Measurements from ENCODE around the gene ARHGAP9.
"Not testable (repeated sequence)": the region's sequence is repeated elsewhere in the genome, so short reads cannot be mapped to it uniquely, and the experiment has no call there.

The ARHGAP9 gene

DNA sequence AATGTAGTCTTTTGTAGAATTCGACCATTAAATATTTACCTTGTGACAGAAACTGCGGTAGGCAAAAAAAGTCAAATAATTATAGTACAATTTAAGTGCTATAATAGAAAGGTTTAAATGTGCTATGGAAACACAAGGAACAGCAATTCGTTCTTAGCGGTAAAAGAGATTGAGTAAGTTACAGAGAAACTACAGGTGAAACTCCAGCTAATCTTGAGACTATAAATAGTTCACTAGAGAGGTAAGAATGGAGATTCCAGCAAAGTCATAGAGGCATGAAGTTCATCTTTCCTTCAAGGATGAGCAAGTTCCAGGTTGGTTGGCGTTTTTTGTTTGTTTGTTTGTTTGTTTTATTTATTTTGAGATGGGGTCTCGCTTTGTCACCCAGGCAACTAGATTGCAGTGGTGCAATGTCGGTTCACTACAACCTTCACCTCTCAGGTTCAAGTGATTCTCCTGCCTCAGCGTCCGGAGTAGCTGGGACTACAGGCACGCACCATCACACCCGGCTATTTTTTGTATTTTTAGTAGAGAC, 47.9 kb downstream of the ARHGAP9 start:
- TF ChIP-seq CTCF (IDR thresholded peaks at IDR 0.05; ENCODE audit: extremely low read depth, missing control alignments): no peak
- DNase-seq (ENCODE audit: low spot score): no peak

- TF ChIP-seq CTCF (IDR thresholded peaks at IDR 0.05; ENCODE audit: extremely low read depth, missing control alignments): no peak
- peak; percentile 98 for DNase-seq (ENCODE audit: low spot score)
Measured at GRCh38 chr12:57430931-57431566, 48.6 kb downstream of the ARHGAP9 start, which contains the start of gene R3HDM2. TSS of gene R3HDM2 (minus strand) at chr12:57431043. CDS start at chr12:57310428, 120,615 bp downstream.

DNA sequence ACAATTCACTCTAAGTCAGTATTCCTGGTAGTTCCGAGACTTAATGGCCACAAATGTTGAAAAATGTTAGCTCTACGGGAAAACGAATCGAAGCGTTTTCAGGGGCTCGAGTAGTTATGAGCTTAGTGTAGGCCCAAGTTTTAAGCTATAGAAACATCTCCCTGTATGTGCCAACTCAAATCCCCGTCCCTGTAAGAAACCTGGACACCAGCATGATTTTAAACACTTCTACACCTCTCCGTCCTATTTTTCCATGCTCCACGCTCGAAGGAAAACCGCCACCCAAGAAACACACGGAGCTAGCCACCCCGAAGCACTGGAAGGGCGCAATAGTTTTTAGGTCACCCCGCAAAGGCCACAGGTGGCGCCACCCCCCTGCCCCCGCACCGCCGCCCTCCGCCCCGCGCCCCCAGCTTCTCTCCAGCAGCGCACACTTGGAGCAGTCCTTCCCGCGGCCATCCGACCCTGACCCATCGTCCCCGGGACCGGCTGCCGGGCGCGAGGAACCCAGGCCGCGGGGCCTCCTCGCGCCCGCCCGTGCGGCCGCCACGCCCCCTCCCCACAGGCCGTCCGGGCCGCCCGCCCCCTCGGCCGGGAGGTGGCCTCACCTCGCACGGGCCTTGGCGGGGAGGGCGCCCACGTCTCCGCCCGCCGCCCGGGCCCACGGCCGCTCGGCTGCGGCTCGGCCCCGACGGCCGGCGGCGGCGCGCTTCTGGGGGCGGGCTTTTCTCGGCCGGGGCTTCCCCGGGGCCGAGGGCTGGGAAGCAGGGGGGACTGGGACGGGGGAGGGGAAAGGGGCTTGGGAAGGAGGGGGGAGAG, 49.3 kb downstream of the ARHGAP9 start:
- no peak for TF ChIP-seq CTCF (IDR thresholded peaks at IDR 0.05; ENCODE audit: extremely low read depth, missing control alignments)
- peak; percentile 93 for DNase-seq (ENCODE audit: low spot score)

DNA sequence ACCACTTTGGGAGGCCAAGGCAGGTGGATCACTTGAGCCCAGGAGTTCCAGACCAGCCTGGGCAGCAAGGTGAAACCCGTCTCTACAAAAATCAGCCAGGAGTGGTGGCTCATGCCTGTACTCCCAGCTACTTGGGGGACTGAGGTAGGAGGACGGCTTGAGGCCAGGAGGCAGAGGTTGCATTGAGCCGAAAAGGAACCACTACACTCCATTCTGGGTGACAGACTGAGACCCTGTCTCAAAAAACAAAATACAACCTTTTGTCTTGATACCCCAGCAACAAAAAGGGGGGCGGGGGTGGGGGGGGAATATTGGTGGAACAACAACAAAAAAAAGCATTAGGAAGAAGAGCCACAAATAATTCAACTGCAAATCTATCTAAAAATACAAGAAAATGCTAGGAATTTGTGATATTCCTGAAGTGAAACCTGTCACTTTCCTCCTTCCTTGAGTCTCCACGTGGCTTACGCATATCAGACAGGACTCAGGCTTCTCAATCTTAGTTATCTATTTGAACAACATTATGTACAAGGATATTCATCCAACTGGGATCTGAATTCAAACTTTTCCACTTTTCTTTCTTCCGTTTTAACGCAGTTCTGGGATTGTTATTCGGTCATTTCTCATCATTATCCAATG, 50.1 kb downstream of the ARHGAP9 start:
- TF ChIP-seq CTCF (IDR thresholded peaks at IDR 0.05; ENCODE audit: extremely low read depth, missing control alignments): no peak
- no peak for DNase-seq (ENCODE audit: low spot score)

DNA sequence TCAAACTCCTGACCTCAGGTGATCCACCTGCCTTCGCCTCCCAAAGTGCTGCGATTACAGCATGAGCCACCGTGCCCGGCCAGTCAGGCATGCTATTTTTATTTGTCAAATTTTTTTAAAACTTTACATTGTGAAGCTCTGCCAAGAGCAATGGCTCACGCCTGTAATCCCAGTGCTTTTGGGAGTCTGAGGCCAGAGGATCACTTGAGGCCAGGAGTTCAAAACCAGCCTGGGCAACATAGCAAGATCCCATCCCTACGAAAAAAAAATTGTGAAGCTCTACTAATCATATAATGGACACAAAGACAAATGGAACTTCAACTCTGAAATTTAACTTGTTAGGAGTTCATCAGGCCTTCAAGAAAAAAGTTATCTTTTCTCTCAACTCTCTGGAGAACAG, 50.7 kb downstream of the ARHGAP9 start:
- no peak for TF ChIP-seq CTCF (IDR thresholded peaks at IDR 0.05; ENCODE audit: extremely low read depth, missing control alignments)

DNA sequence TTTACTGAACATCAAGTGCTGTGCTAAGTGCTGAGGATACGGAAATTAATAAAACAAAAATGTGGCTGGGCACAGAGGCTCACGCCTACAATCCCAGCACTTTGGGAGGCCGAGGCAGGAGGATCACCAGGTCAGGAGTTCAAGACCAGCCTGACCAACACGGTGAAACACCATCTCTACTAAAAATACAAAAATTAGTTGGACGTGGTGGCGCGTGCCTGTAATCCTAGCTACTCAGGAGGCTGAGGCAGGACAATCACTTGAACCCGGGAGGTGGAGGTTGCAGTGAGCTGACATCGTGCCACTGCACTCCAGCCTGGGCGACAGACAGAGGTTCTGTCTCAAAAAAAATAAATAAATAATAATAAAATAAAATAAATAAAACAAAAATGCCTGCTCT, 52.7 kb downstream of the ARHGAP9 start:
- DNase-seq (ENCODE audit: low spot score): not testable (repeated sequence)

More for the DNA sequence above, 50.7 kb downstream of the ARHGAP9 start:
- no peak for DNase-seq (ENCODE audit: low spot score)
